SK-N-SH (cell line): Measurements from ENCODE around the gene WRNIP1. TPM values are rescaled to one million over a fixed set of nuclear protein-coding genes. Genes with fewer than 3 reads are reported as not detected.

Experiments
- CTCF ChIA-PET: fragments of 300-600, 350-600 bp; formaldehyde crosslinking; extraction: SDS; loops from one replicate; lab custom pipeline; 2021; lab: Yijun Ruan, JAX
- POLR2A ChIA-PET: fragments of 350-600 bp; sonication (Branson Sonifier 250); formaldehyde crosslinking; extraction: SDS; loops from one replicate; lab custom pipeline; 2020; ENCODE audit warnings: antibody characterized with exemption, inconsistent platforms; lab: Yijun Ruan, JAX
- DNase-seq: peaks from one replicate; pipeline ENCODE4 v3.0.0; 2012
- H2AFZ ChIP-seq: fragments of 200-600 bp; sonication (generic); 2 replicates; pipeline ENCODE4 v1.8.1; 2016; ENCODE audit warnings: antibody characterized with exemption, mild to moderate bottlenecking, low read depth
- H3F3A ChIP-seq: fragments of 200-600 bp; sonication (generic); replicated peaks from 2 replicates; pipeline ENCODE3; 2016; ENCODE audit warnings: antibody characterized with exemption, mild to moderate bottlenecking; ENCODE audit not compliant: insufficient read depth
- H3K27ac ChIP-seq, 2 experiments: fragments of 200-500 bp in 1 of 2; fragments of 200-600 bp in 1 of 2; sonication (Bioruptor generic) in 1 of 2; sonication (generic), shearing (Covaris generic) in 1 of 2; 2 replicates each; pipeline versions ENCODE4 v1.5.1 to v1.6.1; 2014 to 2016; ENCODE audit warnings: low read depth in 2 of 2, inconsistent platforms in 1 of 2, low read length in 1 of 2, mild to moderate bottlenecking in 1 of 2, mixed read lengths in 1 of 2
- H3K27me3 ChIP-seq: fragments of 200-600 bp; sonication (generic), shearing (Covaris generic); 2 replicates; pipeline ENCODE4 v1.6.1; 2016; ENCODE audit warnings: mixed run types; ENCODE audit not compliant: insufficient read depth
- H3K36me3 ChIP-seq, 2 experiments: fragments of 200-500 bp in 1 of 2; fragments of 200-600 bp in 1 of 2; sonication (Bioruptor generic) in 1 of 2; sonication (generic) in 1 of 2; replicated peaks in 1 of 2; 2 replicates each; pipeline versions ENCODE3 to v1.5.1; 2014 to 2016; ENCODE audit warnings: low read length in 1 of 2, mild to moderate bottlenecking in 1 of 2; ENCODE audit not compliant: insufficient read depth in 2 of 2, control insufficient read depth in 1 of 2
- H3K4me1 ChIP-seq, 2 experiments: fragments of 200-500 bp in 1 of 2; fragments of 200-600 bp in 1 of 2; sonication (Bioruptor generic) in 1 of 2; sonication (generic), shearing (Covaris generic) in 1 of 2; 2 replicates each; pipeline versions ENCODE4 v1.5.1 to v1.6.1; 2014 to 2016; ENCODE audit warnings: low read depth in 1 of 2, low read length in 1 of 2, mixed run types in 1 of 2; ENCODE audit not compliant: insufficient read depth in 2 of 2, control insufficient read depth in 1 of 2
- H3K4me2 ChIP-seq: fragments of 200-600 bp; sonication (generic), shearing (Covaris generic); 2 replicates; pipeline ENCODE4 v1.6.1; 2017; ENCODE audit warnings: mixed run types
- H3K4me3 ChIP-seq, 2 experiments: fragments of 200-500 bp in 1 of 2; fragments of 200-600 bp in 1 of 2; sonication (Bioruptor generic) in 1 of 2; sonication (generic), shearing (Covaris generic) in 1 of 2; 2 replicates each; pipeline versions ENCODE4 v1.5.1 to v1.8.1; 2014 to 2016; ENCODE audit warnings: low read depth in 2 of 2, inconsistent platforms in 1 of 2, low read length in 1 of 2, mild to moderate bottlenecking in 1 of 2, mixed read lengths in 1 of 2, moderate library complexity in 1 of 2
- H3K79me2 ChIP-seq: fragments of 200-600 bp; sonication (generic); 2 replicates; pipeline ENCODE4 v1.8.1; 2017; ENCODE audit warnings: mild to moderate bottlenecking; ENCODE audit not compliant: insufficient read depth
- H3K9ac ChIP-seq: fragments of 200-600 bp; sonication (generic); 2 replicates; pipeline ENCODE4 v1.6.1; 2017; ENCODE audit warnings: mixed run types
- H3K9me2 ChIP-seq: fragments of 200-600 bp; sonication (generic); 2 replicates; pipeline ENCODE4 v1.6.1; 2017; ENCODE audit warnings: mixed run types
- H3K9me3 ChIP-seq: fragments of 200-600 bp; sonication (generic); 2 replicates; pipeline ENCODE4 v1.6.1; 2017; ENCODE audit warnings: mixed run types, mild to moderate bottlenecking, moderate library complexity
- H4K20me1 ChIP-seq: fragments of 200-600 bp; sonication (generic); 2 replicates; pipeline ENCODE4 v1.6.1; 2017; ENCODE audit warnings: mild to moderate bottlenecking, mixed run types; ENCODE audit not compliant: insufficient read depth
- CHD2 ChIP-seq: fragments of 150-350 bp; IDR thresholded peaks from 2 replicates; pipeline ENCODE4 v1.6.1; 2018; ENCODE audit warnings: low read length; ENCODE audit not compliant: partially characterized antibody
- ELF1 ChIP-seq: IDR thresholded peaks from 2 replicates; pipeline ENCODE4 v1.4.0; 2012
- EP300 ChIP-seq, 2 experiments: IDR thresholded peaks; 2 replicates each; pipeline versions ENCODE4 v1.4.0 to v1.6.1; 2012; ENCODE audit warnings: borderline replicate concordance in 1 of 2, low read depth in 1 of 2, low read length in 1 of 2
- EZH2phosphoT487 ChIP-seq: fragments of 200-600 bp; sonication (generic); IDR thresholded peaks from 2 replicates; pipeline ENCODE4 v1.6.1; 2017; ENCODE audit warnings: low read depth, mixed run types, mild to moderate bottlenecking, antibody characterized with exemption, moderate library complexity, borderline replicate concordance
- FOXJ3 ChIP-seq: sonication (generic); formaldehyde crosslinking; IDR thresholded peaks from 2 replicates; pipeline ENCODE4 v1.5.1; 2020; ENCODE audit warnings: mild to moderate bottlenecking, missing genetic modification reagents
- FOXM1 ChIP-seq: IDR thresholded peaks from 2 replicates; pipeline ENCODE4 v1.4.0; 2012; ENCODE audit warnings: low read depth, mild to moderate bottlenecking
- GABPA ChIP-seq: IDR thresholded peaks from 2 replicates; pipeline ENCODE4 v1.4.0; 2012; ENCODE audit warnings: low read depth, mild to moderate bottlenecking
- GATA2 ChIP-seq: sonication (generic); formaldehyde crosslinking; IDR thresholded peaks from 2 replicates; pipeline ENCODE4 v1.5.0; 2020; ENCODE audit warnings: mild to moderate bottlenecking, missing genetic modification reagents
- JUND ChIP-seq: IDR thresholded peaks from 2 replicates; pipeline ENCODE4 v1.4.0; 2012
- NFIC ChIP-seq: IDR thresholded peaks from 2 replicates; pipeline ENCODE4 v1.4.0; 2012; ENCODE audit warnings: borderline replicate concordance
- PBX3 ChIP-seq: IDR thresholded peaks from 2 replicates; pipeline ENCODE4; 2012
- POLR2AphosphoS5 ChIP-seq: IDR thresholded peaks from 2 replicates; pipeline ENCODE4 v1.6.1; 2012; ENCODE audit warnings: low read depth, low read length
- RCOR1 ChIP-seq: fragments of 150-350 bp; IDR thresholded peaks from 2 replicates; pipeline ENCODE4 v1.6.1; 2017; ENCODE audit warnings: antibody characterized with exemption, low read length
- SMC3 ChIP-seq: IDR thresholded peaks from 2 replicates; pipeline ENCODE4 v1.6.1; 2012; ENCODE audit warnings: low read depth, low read length, improper control_type of control experiment
- TAF1 ChIP-seq: IDR thresholded peaks from 2 replicates; pipeline ENCODE4 v1.6.1; 2012; ENCODE audit warnings: low read depth, mild to moderate bottlenecking, low read length, moderate library complexity, borderline replicate concordance
- TCF12 ChIP-seq: IDR thresholded peaks from 2 replicates; pipeline ENCODE4 v1.4.0; 2012
- YY1 ChIP-seq: IDR thresholded peaks from 2 replicates; pipeline ENCODE4 v1.4.0; 2012; ENCODE audit warnings: low read depth, mild to moderate bottlenecking
- WGBS: methylation state at CpG from one replicate; pipeline ENCODE4 v1.1.6; 2017; ENCODE audit warnings: low lambda C conversion rate; 5-methylcytosine and 5-hydroxymethylcytosine counted together
- polyA plus RNA-seq, 3 experiments: library from polyadenylated mRNA; depleted of rRNA; stranded (reverse); fragments of >200 nt; gene quantifications; 2 replicates each; pipeline ENCODE4 v1.2.3, GENCODE V29; 2012
- TF ChIP-seq, protein P1 (sequence below): IDR thresholded peaks from 2 replicates; pipeline ENCODE4 v1.6.1; 2012; ENCODE audit warnings: mild to moderate bottlenecking, low read depth, low read length, moderate library complexity

Gene WRNIP1
- polyA plus RNA-seq, 1 of the 3 experiments (the other 2 are of a cell fraction), result 47.5 TPM

GRCh38 chr6:2725364-2725988 is 39.7 kb upstream of the WRNIP1 start:
- no peaks in the 10 kb centered on the region for H3K9me3 ChIP-seq
- H3K9ac ChIP-seq, result peak overlapping the region; percentile 24; the same call in 1 of the 2 replicates
- POLR2A ChIA-PET, result no interaction called here
- no peaks in the 10 kb centered on the region for H4K20me1 ChIP-seq
- peak overlapping the region; percentile 3; the same call in 1 of the 2 replicates for H3K4me2 ChIP-seq
- CTCF ChIA-PET, result interaction anchor here (0.7 to 2.8 kb wide), 4 partner anchors 9 to 25 kb away, joined by 3 to 14 read pairs (median 6); partner anchors contain the start of gene MYLK4
- H2AFZ ChIP-seq, result peak overlapping the region; percentile 96
- no peak for TF ChIP-seq JUND
- TF ChIP-seq YY1, result no peak
- no peak for TF ChIP-seq RCOR1
- TF ChIP-seq GABPA, result no peak
- TF ChIP-seq CHD2, result no peak
- no peak for TF ChIP-seq TCF12
- no peak for TF ChIP-seq POLR2AphosphoS5
- TF ChIP-seq EZH2phosphoT487, result no peak
- TF ChIP-seq GATA2, result no peak
- no peak for TF ChIP-seq FOXJ3 (CRISPR knock-in tag)
- no peak for TF ChIP-seq EP300 (IDR thresholded peaks at IDR 0.05; ENCODE audit: borderline replicate concordance in 1 of 2, low read depth in 1 of 2, low read length in 1 of 2)
- TF ChIP-seq FOXM1, result no peak
- H3F3A ChIP-seq, result no peaks in the 10 kb centered on the region
- DNase-seq, result no peak
- no peaks in the 10 kb centered on the region for H3K27me3 ChIP-seq
- 77% methylated on average over 8 of the region's 8 CpGs for WGBS
- no peaks in the 10 kb centered on the region for H3K36me3 ChIP-seq
- H3K4me1 ChIP-seq, result peaks cover 0 to 4% of the 10 kb centered on the region in 2 experiments; a peak in 1 of 4 replicates
- no peaks in the 10 kb centered on the region for H3K9me2 ChIP-seq
- peak overlapping the region in 1 of 2 experiments; percentile 58; a peak in 2 of 4 replicates for H3K27ac ChIP-seq
- H3K4me3 ChIP-seq, result no peak overlapping the region
- H3K79me2 ChIP-seq, result no peaks in the 10 kb centered on the region

- 15% methylated on average over 8 of the region's 8 CpGs for WGBS
- H3K27ac ChIP-seq, result peak overlapping the region; percentile 8 to 58; a peak in 3 of 4 replicates
- H4K20me1 ChIP-seq, result no peaks in the 10 kb centered on the region
- peaks cover 0 to 4% of the 10 kb centered on the region in 2 experiments; a peak in 1 of 4 replicates for H3K4me1 ChIP-seq
- H3K4me2 ChIP-seq, result peak overlapping the region; percentile 3; the same call in 1 of the 2 replicates
- H3K79me2 ChIP-seq, result no peaks in the 10 kb centered on the region
- POLR2A ChIA-PET, result no interaction called here
- DNase-seq, result peak; percentile 25
- no peaks in the 10 kb centered on the region for H3K36me3 ChIP-seq
- CTCF ChIA-PET, result interaction anchor here (0.7 to 2.8 kb wide), 4 partner anchors 10 to 24 kb away, joined by 3 to 14 read pairs (median 6); partner anchors contain the start of gene MYLK4
- no peaks in the 10 kb centered on the region for H3F3A ChIP-seq
- peak overlapping the region; percentile 24; the same call in 1 of the 2 replicates for H3K9ac ChIP-seq
- H2AFZ ChIP-seq, result peak overlapping the region; percentile 96
- TF ChIP-seq, protein P1, sequence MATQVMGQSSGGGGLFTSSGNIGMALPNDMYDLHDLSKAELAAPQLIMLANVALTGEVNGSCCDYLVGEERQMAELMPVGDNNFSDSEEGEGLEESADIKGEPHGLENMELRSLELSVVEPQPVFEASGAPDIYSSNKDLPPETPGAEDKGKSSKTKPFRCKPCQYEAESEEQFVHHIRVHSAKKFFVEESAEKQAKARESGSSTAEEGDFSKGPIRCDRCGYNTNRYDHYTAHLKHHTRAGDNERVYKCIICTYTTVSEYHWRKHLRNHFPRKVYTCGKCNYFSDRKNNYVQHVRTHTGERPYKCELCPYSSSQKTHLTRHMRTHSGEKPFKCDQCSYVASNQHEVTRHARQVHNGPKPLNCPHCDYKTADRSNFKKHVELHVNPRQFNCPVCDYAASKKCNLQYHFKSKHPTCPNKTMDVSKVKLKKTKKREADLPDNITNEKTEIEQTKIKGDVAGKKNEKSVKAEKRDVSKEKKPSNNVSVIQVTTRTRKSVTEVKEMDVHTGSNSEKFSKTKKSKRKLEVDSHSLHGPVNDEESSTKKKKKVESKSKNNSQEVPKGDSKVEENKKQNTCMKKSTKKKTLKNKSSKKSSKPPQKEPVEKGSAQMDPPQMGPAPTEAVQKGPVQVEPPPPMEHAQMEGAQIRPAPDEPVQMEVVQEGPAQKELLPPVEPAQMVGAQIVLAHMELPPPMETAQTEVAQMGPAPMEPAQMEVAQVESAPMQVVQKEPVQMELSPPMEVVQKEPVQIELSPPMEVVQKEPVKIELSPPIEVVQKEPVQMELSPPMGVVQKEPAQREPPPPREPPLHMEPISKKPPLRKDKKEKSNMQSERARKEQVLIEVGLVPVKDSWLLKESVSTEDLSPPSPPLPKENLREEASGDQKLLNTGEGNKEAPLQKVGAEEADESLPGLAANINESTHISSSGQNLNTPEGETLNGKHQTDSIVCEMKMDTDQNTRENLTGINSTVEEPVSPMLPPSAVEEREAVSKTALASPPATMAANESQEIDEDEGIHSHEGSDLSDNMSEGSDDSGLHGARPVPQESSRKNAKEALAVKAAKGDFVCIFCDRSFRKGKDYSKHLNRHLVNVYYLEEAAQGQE, result no peak
- TF ChIP-seq YY1 (peak; percentile 70; the same call in 1 of the 2 replicates), TCF12 (peak; percentile 52), NFIC (peak; percentile 50; the same call in 1 of the 2 replicates), TAF1 (peak; percentile 43; the same call in 1 of the 2 replicates), SMC3 (no peak), ELF1 (0 out of 2 replicates have a peak, but pooled peaks have one; percentile 17), PBX3 (peak; percentile 37; the same call in 1 of the 2 replicates)
- H3K9me3 ChIP-seq, result no peaks in the 10 kb centered on the region
- no peaks in the 10 kb centered on the region for H3K9me2 ChIP-seq
- H3K27me3 ChIP-seq, result no peaks in the 10 kb centered on the region
- H3K4me3 ChIP-seq, result no peak overlapping the region
Observed at GRCh38 chr6:2725999-2726567, 39.1 kb upstream of the WRNIP1 start.
